Astrocyte (in vitro differentiated cells and primary cell): ENCODE results near the gene ARL9. TPM values are rescaled to one million over a fixed set of nuclear protein-coding genes. Genes with fewer than 3 reads are reported as not detected.

ENCODE experiments used
- DNase-seq: peaks from one replicate; pipeline ENCODE4 v3.0.0-alpha.2; 2010; ENCODE audit warnings: low read depth
- FAIRE-seq: peaks from 2 replicates; lab custom pipeline; 2011; peaks lifted over from hg19 to GRCh38; lab: Jason Lieb, UNC
- H2AFZ ChIP-seq: 2 replicates; pipeline ENCODE4 v1.6.0; 2012; ENCODE audit warnings: low read depth, low read length, inconsistent platforms
- H3K27ac ChIP-seq: 2 replicates; pipeline ENCODE4 v1.5.1; 2011; ENCODE audit warnings: low read depth, low read length, inconsistent platforms
- H3K27me3 ChIP-seq: 2 replicates; pipeline ENCODE4 v1.6.0; 2011; ENCODE audit warnings: low read length, inconsistent platforms; ENCODE audit not compliant: insufficient read depth
- H3K36me3 ChIP-seq: 2 replicates; pipeline ENCODE4 v1.5.1; 2011; ENCODE audit warnings: low read length, inconsistent platforms; ENCODE audit not compliant: insufficient read depth
- H3K4me1 ChIP-seq: 2 replicates; pipeline ENCODE4 v1.5.1; 2011; ENCODE audit warnings: low read length, inconsistent platforms; ENCODE audit not compliant: insufficient read depth
- H3K4me2 ChIP-seq: 2 replicates; pipeline ENCODE4 v1.6.0; 2012; ENCODE audit warnings: low read length, inconsistent platforms
- H3K4me3 ChIP-seq: 2 replicates; pipeline ENCODE4 v1.5.1; 2011; ENCODE audit warnings: low read depth, mild to moderate bottlenecking, low read length, inconsistent platforms; ENCODE audit not compliant: insufficient read depth
- H3K79me2 ChIP-seq: 2 replicates; pipeline ENCODE4 v1.6.0; 2012; ENCODE audit warnings: mild to moderate bottlenecking, low read length, inconsistent platforms; ENCODE audit not compliant: insufficient read depth
- H3K9ac ChIP-seq: 2 replicates; pipeline ENCODE4 v1.6.0; 2012; ENCODE audit warnings: mild to moderate bottlenecking, low read length, inconsistent platforms
- H3K9me3 ChIP-seq: 2 replicates; pipeline ENCODE4 v1.5.1; 2012; ENCODE audit warnings: low read depth, mild to moderate bottlenecking, low read length, inconsistent platforms; ENCODE audit not compliant: insufficient read depth
- H4K20me1 ChIP-seq: 2 replicates; pipeline ENCODE4 v1.6.0; 2012; ENCODE audit warnings: low read length, inconsistent platforms; ENCODE audit not compliant: insufficient read depth
- H3K27ac Mint-ChIP-seq: one replicate; pipeline ENCODE4 v1.8.0; 2021; ENCODE audit warnings: mild to moderate bottlenecking, mixed read lengths; ENCODE audit not compliant: unreplicated experiment
- H3K27me3 Mint-ChIP-seq: one replicate; pipeline ENCODE4 v1.8.0; 2021; ENCODE audit warnings: low read depth, mixed read lengths; ENCODE audit not compliant: unreplicated experiment
- H3K36me3 Mint-ChIP-seq: one replicate; pipeline ENCODE4 v1.8.0; 2021; ENCODE audit warnings: low read depth, mixed read lengths; ENCODE audit not compliant: unreplicated experiment
- H3K4me1 Mint-ChIP-seq: one replicate; pipeline ENCODE4 v1.8.0; 2021; ENCODE audit warnings: low read depth, mixed read lengths; ENCODE audit not compliant: unreplicated experiment
- H3K4me3 Mint-ChIP-seq: one replicate; pipeline ENCODE4 v1.8.0; 2021; ENCODE audit warnings: mild to moderate bottlenecking, moderate library complexity, mixed read lengths; ENCODE audit not compliant: unreplicated experiment
- H3K9me3 Mint-ChIP-seq: one replicate; pipeline ENCODE4 v1.8.0; 2021; ENCODE audit warnings: mild to moderate bottlenecking, mixed read lengths; ENCODE audit not compliant: unreplicated experiment
- EZH2 ChIP-seq: IDR thresholded peaks from 2 replicates; pipeline ENCODE4 v1.6.1; 2012; ENCODE audit warnings: mild to moderate bottlenecking, low read length, inconsistent platforms; ENCODE audit not compliant: insufficient read depth
- total RNA-seq: library from RNA; stranded (reverse); gene quantifications from 2 replicates; pipeline ENCODE4 v1.2.1, GENCODE V29; 2021
- TF ChIP-seq, protein P1 (sequence below): IDR thresholded peaks from 2 replicates; pipeline ENCODE4 v1.5.1; 2011; ENCODE audit warnings: low read depth, mild to moderate bottlenecking, inconsistent platforms, low read length, moderate library complexity; ENCODE audit not compliant: insufficient read depth

The ARL9 gene
- total RNA-seq, 1 donor from 2014 or later: 0.73 TPM

DNA sequence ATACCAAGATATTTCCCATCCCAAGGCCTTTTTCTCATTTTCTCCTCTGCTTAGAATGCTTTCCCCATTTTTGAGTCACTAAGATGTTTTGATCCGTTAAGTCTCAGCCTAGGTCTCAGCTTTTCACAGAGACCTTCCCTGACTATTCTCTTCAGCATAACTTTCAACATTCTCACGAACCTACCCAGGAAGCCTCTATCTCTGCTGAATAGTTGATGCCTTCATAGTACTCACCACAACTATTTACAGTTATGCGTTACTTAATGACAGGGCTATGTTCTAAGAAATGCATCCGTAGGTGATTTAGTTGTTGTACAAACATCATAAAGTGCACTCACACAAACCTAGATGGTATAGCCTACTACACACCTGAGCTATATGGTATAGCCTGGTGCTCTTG lies 64.5 kb downstream of the ARL9 start:
- peak overlapping the region; percentile 46 for H3K27ac ChIP-seq
- no peaks in the 10 kb centered on the region for H3K79me2 ChIP-seq
- no peaks in the 10 kb centered on the region for H4K20me1 ChIP-seq
- Mint-ChIP-seq H3K4me3 (no peak overlapping the region), H3K36me3 (no peaks in the 10 kb centered on the region), H3K4me1 (peaks cover 7% of the 10 kb centered on the region), H3K27ac (peak overlapping the region; percentile 27), H3K9me3 (no peaks in the 10 kb centered on the region), H3K27me3 (peaks cover 1% of the 10 kb centered on the region)
- TF ChIP-seq, protein P1, sequence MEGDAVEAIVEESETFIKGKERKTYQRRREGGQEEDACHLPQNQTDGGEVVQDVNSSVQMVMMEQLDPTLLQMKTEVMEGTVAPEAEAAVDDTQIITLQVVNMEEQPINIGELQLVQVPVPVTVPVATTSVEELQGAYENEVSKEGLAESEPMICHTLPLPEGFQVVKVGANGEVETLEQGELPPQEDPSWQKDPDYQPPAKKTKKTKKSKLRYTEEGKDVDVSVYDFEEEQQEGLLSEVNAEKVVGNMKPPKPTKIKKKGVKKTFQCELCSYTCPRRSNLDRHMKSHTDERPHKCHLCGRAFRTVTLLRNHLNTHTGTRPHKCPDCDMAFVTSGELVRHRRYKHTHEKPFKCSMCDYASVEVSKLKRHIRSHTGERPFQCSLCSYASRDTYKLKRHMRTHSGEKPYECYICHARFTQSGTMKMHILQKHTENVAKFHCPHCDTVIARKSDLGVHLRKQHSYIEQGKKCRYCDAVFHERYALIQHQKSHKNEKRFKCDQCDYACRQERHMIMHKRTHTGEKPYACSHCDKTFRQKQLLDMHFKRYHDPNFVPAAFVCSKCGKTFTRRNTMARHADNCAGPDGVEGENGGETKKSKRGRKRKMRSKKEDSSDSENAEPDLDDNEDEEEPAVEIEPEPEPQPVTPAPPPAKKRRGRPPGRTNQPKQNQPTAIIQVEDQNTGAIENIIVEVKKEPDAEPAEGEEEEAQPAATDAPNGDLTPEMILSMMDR: no peak
- no peak for TF ChIP-seq EZH2
- no peaks in the 10 kb centered on the region for H3K9me3 ChIP-seq
- no peak overlapping the region for H3K9ac ChIP-seq
- H2AFZ ChIP-seq: no peak overlapping the region
- H3K27me3 ChIP-seq: no peaks in the 10 kb centered on the region
- no peak overlapping the region for H3K4me3 ChIP-seq
- no peaks in the 10 kb centered on the region for H3K4me1 ChIP-seq
- H3K36me3 ChIP-seq: no peaks in the 10 kb centered on the region
- H3K4me2 ChIP-seq: no peak overlapping the region
- FAIRE-seq (no peak), DNase-seq (peak; percentile 79)

Other genes starting within 250 kb of the ARL9 start
- gene AASDH, start 118.3 kb upstream of the ARL9 start, total RNA-seq: 6.3 and 7.3 TPM in 2 replicates
- 42.2 and 47.1 TPM in 2 replicates for gene PPAT, start 70.2 kb upstream of the ARL9 start, total RNA-seq
- gene PAICS, start 69.5 kb upstream of the ARL9 start, total RNA-seq: 146 and 150 TPM in 2 replicates
- gene SRP72, start 38.2 kb upstream of the ARL9 start, total RNA-seq: 142 and 145 TPM in 2 replicates
- 0.94 and 1.7 TPM in 2 replicates for gene HOPX, start 175.5 kb downstream of the ARL9 start, total RNA-seq